HEK293 (cell line): Measurements from ENCODE around the gene CCR9.

Source experiments
- KLF16 ChIP-seq: fragments of 450-650 bp; formaldehyde crosslinking; IDR thresholded peaks from 2 replicates; pipeline ENCODE4 v1.5.1; 2017; ENCODE audit warnings: missing biosample characterization, missing genetic modification characterization
- YY1 ChIP-seq: fragments of 450-650 bp; formaldehyde crosslinking; IDR thresholded peaks from 2 replicates; pipeline ENCODE4 v1.5.1; 2018; ENCODE audit warnings: missing biosample characterization, missing genetic modification characterization
- ZNF521 ChIP-seq: fragments of 450-650 bp; formaldehyde crosslinking; IDR thresholded peaks from 2 replicates; pipeline ENCODE4 v1.5.1; 2017; ENCODE audit warnings: missing biosample characterization, mild to moderate bottlenecking, missing genetic modification characterization
- ZNF626 ChIP-seq: fragments of 450-650 bp; sonication (Bioruptor Pico); formaldehyde crosslinking; IDR thresholded peaks from 2 replicates; pipeline ENCODE4 v1.5.1; 2018; ENCODE audit warnings: missing biosample characterization, missing genetic modification characterization, inconsistent platforms
- TF ChIP-seq, protein P1 (sequence below): fragments of 450-650 bp; formaldehyde crosslinking; IDR thresholded peaks from 2 replicates; pipeline ENCODE4 v1.5.1; 2016; ENCODE audit warnings: missing biosample characterization, missing genetic modification characterization
- TF ChIP-seq, protein P2 (sequence below): fragments of 450-650 bp; formaldehyde crosslinking; IDR thresholded peaks from 2 replicates; pipeline ENCODE4 v1.5.1; 2016; ENCODE audit warnings: missing biosample characterization, missing genetic modification characterization
- TF ChIP-seq, protein P3 (sequence below): fragments of 450-650 bp; formaldehyde crosslinking; optimal IDR thresholded peaks from 2 replicates; pipeline ENCODE3; 2016; ENCODE audit warnings: missing biosample characterization, mild to moderate bottlenecking, missing genetic modification characterization

DNA sequence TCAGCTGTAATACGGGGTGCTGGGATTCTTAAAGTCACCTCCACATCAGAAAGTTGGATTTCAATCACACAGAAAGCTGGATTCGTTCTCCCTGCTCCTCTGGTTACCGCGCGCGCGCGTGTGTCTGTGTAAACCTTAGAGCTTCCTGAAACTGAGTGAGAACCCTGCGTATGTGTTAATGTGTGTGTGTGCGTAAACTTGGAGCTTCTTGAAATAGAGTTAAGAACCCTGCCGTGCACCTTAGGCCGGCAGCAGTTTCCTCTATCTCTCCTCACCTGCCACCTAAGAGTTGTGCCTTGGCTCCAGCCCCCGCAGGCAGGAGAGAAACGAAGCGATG is 45.0 kb upstream of the CCR9 start:
- no peak for TF ChIP-seq KLF16 (tag by site-specific recombination)
- TF ChIP-seq, protein P1, sequence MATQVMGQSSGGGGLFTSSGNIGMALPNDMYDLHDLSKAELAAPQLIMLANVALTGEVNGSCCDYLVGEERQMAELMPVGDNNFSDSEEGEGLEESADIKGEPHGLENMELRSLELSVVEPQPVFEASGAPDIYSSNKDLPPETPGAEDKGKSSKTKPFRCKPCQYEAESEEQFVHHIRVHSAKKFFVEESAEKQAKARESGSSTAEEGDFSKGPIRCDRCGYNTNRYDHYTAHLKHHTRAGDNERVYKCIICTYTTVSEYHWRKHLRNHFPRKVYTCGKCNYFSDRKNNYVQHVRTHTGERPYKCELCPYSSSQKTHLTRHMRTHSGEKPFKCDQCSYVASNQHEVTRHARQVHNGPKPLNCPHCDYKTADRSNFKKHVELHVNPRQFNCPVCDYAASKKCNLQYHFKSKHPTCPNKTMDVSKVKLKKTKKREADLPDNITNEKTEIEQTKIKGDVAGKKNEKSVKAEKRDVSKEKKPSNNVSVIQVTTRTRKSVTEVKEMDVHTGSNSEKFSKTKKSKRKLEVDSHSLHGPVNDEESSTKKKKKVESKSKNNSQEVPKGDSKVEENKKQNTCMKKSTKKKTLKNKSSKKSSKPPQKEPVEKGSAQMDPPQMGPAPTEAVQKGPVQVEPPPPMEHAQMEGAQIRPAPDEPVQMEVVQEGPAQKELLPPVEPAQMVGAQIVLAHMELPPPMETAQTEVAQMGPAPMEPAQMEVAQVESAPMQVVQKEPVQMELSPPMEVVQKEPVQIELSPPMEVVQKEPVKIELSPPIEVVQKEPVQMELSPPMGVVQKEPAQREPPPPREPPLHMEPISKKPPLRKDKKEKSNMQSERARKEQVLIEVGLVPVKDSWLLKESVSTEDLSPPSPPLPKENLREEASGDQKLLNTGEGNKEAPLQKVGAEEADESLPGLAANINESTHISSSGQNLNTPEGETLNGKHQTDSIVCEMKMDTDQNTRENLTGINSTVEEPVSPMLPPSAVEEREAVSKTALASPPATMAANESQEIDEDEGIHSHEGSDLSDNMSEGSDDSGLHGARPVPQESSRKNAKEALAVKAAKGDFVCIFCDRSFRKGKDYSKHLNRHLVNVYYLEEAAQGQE, result no peak
- TF ChIP-seq, protein P2, sequence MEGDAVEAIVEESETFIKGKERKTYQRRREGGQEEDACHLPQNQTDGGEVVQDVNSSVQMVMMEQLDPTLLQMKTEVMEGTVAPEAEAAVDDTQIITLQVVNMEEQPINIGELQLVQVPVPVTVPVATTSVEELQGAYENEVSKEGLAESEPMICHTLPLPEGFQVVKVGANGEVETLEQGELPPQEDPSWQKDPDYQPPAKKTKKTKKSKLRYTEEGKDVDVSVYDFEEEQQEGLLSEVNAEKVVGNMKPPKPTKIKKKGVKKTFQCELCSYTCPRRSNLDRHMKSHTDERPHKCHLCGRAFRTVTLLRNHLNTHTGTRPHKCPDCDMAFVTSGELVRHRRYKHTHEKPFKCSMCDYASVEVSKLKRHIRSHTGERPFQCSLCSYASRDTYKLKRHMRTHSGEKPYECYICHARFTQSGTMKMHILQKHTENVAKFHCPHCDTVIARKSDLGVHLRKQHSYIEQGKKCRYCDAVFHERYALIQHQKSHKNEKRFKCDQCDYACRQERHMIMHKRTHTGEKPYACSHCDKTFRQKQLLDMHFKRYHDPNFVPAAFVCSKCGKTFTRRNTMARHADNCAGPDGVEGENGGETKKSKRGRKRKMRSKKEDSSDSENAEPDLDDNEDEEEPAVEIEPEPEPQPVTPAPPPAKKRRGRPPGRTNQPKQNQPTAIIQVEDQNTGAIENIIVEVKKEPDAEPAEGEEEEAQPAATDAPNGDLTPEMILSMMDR, result no peak
- no peak for TF ChIP-seq ZNF521 (tag by site-specific recombination)
- no peak for TF ChIP-seq ZNF626 (tag by site-specific recombination)
- no peak for TF ChIP-seq YY1 (tag by site-specific recombination)
- TF ChIP-seq, protein P3, sequence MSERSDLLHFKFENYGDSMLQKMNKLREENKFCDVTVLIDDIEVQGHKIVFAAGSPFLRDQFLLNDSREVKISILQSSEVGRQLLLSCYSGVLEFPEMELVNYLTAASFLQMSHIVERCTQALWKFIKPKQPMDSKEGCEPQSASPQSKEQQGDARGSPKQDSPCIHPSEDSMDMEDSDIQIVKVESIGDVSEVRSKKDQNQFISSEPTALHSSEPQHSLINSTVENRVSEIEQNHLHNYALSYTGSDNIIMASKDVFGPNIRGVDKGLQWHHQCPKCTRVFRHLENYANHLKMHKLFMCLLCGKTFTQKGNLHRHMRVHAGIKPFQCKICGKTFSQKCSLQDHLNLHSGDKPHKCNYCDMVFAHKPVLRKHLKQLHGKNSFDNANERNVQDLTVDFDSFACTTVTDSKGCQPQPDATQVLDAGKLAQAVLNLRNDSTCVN (tag by site-specific recombination), result no peak
